ENCODE measurements around the gene ACVR2A. TPM values are rescaled to one million over a fixed set of nuclear protein-coding genes. Genes with fewer than 3 reads are reported as not detected.

The ACVR2A gene
- total RNA-seq, 6 experiments from 2014 or later, result 4.1 to 6.2 (median 5.0) TPM

DNA sequence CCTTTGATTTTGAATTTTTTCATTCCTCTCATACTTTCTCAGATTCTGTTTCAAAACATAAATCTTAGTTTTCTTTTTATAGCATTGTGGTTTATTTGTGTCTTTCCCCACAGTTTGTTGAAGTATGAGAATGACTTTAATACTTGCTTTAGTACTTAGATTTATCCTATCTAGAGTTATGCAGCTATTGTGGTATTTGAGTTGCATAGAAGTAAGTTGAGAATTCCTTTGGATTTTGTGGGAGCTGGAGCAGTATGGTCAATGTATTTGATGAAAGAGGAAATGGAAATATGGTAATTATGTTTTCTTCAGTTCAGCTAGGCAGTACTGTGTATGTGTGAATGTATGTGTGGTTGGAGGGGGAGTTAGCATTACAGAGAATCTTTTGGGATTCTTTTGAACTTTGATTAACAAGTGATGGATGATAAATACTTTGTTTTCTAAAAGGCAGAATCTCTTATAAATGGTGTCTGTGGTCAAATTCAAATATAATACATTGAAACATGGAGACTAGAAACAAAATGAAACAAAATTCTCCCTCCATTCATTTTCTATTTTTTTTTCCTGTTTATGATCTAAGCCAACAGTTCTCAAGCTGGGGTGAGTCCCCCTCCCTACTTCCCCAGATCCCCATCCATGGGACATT is 3.0 kb downstream of the ACVR2A start:
- peaks cover 44% of the 10 kb centered on the region for H3K4me1 Mint-ChIP-seq (ENCODE audit: low read depth)

DNA sequence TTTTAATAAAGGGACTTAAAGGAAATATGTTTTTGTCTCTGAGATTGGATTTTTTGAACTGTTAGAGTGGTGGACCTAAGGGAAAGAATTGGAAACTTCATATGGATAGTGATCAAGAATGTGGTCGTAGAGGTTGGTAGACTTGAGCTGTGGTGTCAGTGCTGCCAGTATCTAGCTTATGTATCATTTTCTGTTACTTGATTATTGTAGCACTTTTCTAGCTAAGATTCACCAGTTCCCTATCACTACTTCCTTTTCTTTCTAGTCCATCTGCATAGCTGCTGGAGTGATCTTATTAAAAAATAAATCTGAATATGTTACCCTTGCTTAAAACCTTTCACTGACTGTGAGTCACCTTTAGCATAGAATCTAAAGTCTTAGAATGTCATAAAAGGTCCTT is 6.0 kb downstream of the ACVR2A start:
- no peak overlapping the region for H3K4me3 Mint-ChIP-seq
- H3K27ac Mint-ChIP-seq, result no peak overlapping the region

More for the DNA sequence above, 3.0 kb downstream of the ACVR2A start:
- no peak overlapping the region for H3K4me3 Mint-ChIP-seq
- TF ChIP-seq, protein P1, sequence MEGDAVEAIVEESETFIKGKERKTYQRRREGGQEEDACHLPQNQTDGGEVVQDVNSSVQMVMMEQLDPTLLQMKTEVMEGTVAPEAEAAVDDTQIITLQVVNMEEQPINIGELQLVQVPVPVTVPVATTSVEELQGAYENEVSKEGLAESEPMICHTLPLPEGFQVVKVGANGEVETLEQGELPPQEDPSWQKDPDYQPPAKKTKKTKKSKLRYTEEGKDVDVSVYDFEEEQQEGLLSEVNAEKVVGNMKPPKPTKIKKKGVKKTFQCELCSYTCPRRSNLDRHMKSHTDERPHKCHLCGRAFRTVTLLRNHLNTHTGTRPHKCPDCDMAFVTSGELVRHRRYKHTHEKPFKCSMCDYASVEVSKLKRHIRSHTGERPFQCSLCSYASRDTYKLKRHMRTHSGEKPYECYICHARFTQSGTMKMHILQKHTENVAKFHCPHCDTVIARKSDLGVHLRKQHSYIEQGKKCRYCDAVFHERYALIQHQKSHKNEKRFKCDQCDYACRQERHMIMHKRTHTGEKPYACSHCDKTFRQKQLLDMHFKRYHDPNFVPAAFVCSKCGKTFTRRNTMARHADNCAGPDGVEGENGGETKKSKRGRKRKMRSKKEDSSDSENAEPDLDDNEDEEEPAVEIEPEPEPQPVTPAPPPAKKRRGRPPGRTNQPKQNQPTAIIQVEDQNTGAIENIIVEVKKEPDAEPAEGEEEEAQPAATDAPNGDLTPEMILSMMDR (IDR thresholded peaks at IDR 0.05), result no peak
- H3K27ac Mint-ChIP-seq, result no peak overlapping the region
- H3K27me3 Mint-ChIP-seq (ENCODE audit: insufficient read depth), result peaks cover 2% of the 10 kb centered on the region; the same call in 1 of the 2 replicates
- H3K36me3 Mint-ChIP-seq (ENCODE audit: low read depth), result no peaks in the 10 kb centered on the region
- DNase-seq, result no peak
- no peaks in the 10 kb centered on the region for H3K9me3 Mint-ChIP-seq

DNA sequence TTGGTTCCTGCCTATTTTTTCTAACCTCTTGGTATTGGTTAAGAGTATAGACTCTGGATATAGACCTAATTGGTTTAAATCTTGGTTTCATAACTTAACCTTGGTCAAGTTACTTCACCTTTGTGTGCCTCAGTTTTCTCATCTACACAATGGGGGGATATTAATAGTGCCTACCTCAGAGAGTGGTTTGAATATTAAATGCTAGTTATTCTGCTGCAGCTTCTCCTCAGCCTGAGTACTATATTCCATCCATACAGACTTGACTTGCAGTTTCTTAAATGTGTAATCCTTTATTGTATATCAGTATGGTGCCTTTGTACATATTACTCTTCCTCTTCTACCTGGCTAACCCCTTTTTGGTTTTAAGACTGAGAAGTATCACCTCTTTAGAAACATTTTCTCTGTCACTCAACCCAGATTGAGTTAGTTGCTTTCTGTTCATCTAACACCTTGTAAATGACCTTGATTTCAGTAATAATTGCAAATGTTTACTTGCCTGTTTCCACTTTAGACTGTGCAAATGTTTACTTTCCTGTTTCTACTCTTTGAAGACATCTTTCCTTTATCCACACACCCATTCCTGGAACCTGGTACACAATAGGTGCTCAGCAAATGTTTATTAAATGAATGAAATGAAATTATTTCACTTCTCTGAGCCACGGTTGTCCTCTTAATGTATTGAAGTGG is 6.6 kb downstream of the ACVR2A start:
- no peak overlapping the region for H3K27ac Mint-ChIP-seq
- H3K9me3 Mint-ChIP-seq, result no peaks in the 10 kb centered on the region
- DNase-seq, result no peak
- no peak overlapping the region for H3K4me3 Mint-ChIP-seq
- peaks cover 29% of the 10 kb centered on the region for H3K4me1 Mint-ChIP-seq (ENCODE audit: low read depth)
- no peaks in the 10 kb centered on the region for H3K27me3 Mint-ChIP-seq (ENCODE audit: insufficient read depth)
- no peaks in the 10 kb centered on the region for H3K36me3 Mint-ChIP-seq (ENCODE audit: low read depth)
- TF ChIP-seq, protein P1 (IDR thresholded peaks at IDR 0.05), result no peak

More for the DNA sequence above, 6.0 kb downstream of the ACVR2A start:
- TF ChIP-seq, protein P1 (IDR thresholded peaks at IDR 0.05), result no peak
- Mint-ChIP-seq H3K9me3 (no peaks in the 10 kb centered on the region), H3K36me3 (ENCODE audit: low read depth) (no peaks in the 10 kb centered on the region), H3K27me3 (ENCODE audit: insufficient read depth) (no peaks in the 10 kb centered on the region), H3K4me1 (ENCODE audit: low read depth) (peaks cover 34% of the 10 kb centered on the region)
- no peak for DNase-seq

DNA sequence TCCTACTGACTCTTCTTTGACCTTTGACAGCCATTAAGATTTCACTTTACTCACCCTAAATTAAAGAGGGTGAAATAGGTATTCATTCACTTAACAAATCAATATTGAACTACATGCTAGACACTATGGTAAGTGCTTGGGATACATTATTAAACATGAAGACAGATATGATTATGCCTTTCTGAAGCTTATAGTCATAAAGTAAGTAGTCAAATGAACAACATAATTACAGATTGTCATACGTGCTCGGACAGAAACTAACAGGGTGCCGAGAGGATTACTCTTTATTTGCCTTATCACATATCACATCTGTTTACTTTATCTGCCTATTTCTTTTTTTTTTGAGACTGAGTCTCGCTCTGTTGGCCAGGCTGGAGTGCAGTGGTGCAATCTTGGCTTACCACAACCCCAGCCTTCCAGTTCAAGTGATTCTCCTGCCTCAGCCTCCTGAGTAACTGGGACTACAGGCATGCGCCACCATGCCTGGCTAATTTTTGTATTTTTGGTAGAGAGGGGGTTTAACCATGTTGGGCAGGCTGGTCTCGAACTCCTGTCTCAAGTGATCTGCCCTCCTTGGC is 9.8 kb downstream of the ACVR2A start:
- H3K27me3 Mint-ChIP-seq (ENCODE audit: insufficient read depth), result no peaks in the 10 kb centered on the region
- no peak for DNase-seq
- H3K27ac Mint-ChIP-seq, result no peak overlapping the region
- no peaks in the 10 kb centered on the region for H3K9me3 Mint-ChIP-seq
- no peak overlapping the region for H3K4me3 Mint-ChIP-seq
- no peaks in the 10 kb centered on the region for H3K36me3 Mint-ChIP-seq (ENCODE audit: low read depth)
- TF ChIP-seq, protein P1 (IDR thresholded peaks at IDR 0.05), result no peak
- peaks cover 8% of the 10 kb centered on the region; the same call in 1 of the 2 replicates for H3K4me1 Mint-ChIP-seq (ENCODE audit: low read depth)

DNA sequence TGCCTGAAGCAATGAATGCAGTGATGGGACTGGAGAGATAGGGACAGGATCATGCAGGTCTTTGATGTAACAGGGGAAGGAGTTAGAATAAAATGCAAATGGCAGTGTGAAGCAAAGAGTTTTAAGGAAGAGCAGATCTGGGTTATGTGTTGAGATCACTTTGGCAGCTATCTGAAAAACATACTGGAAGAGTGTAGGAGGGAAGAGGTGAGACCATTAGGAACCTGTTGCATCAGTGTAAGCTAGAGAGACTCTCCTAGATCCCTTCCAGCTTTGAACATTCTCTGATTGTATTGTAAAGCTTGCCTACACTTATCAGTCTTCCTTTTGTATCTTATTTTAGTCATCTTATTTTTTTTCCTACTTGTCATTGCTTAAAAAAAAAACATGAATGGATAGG is 10.5 kb downstream of the ACVR2A start:
- no peak overlapping the region for H3K4me3 Mint-ChIP-seq
- DNase-seq, result no peak
- peaks cover 7% of the 10 kb centered on the region; the same call in 1 of the 2 replicates for H3K4me1 Mint-ChIP-seq (ENCODE audit: low read depth)
- H3K9me3 Mint-ChIP-seq, result no peaks in the 10 kb centered on the region
- no peaks in the 10 kb centered on the region for H3K27me3 Mint-ChIP-seq (ENCODE audit: insufficient read depth)
- TF ChIP-seq, protein P1 (IDR thresholded peaks at IDR 0.05), result no peak
- no peak overlapping the region for H3K27ac Mint-ChIP-seq
- H3K36me3 Mint-ChIP-seq (ENCODE audit: low read depth), result no peaks in the 10 kb centered on the region
